ENCODE measurements around the gene ABCC1.

The ABCC1 gene

DNA sequence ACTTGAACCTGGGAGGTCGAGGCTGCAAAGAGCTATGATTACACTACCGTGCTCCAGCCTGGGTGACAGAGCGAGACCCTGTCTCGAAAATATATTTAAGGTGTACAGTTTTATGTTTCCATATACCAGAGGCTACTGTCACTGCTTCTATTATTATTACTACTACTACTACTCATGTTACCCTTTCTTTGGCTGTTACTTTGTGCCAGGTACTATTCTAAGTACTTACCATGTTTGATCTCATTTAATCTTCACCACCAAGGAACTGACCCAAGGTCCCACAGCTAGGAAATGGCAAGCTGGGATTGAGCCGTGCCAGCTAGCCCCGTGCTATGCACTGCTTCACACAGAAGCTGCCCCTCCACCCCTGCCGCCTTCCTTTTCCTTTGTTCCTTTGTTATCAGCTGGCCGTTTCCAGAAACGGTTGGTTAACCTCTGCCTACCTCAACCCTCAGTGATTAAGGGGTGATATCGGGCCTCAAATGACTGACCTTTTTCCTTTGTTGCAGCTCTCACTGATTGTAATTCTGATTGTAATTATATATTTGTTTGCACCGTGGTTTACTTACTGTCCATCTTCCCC, 78.4 kb downstream of the ABCC1 start:
- H3K27me3 ChIP-seq (replicated peaks in 2 of 5; ENCODE audit: control insufficient read depth in 4 of 5, insufficient read depth in 5 of 5, low read length in 4 of 5), result no peaks in the 10 kb centered on the region
- ChIA-PET CTCF (interaction anchor here (0.7 to 2.7 kb wide), 8 partner anchors 9 to 140 kb away, joined by 3 to 9 read pairs (median 5); partner anchors contain the start of gene CEP20), POLR2A (interaction anchor here (1.0 kb wide), 1 partner anchor 14 kb away, joined by 3 read pairs; no protein-coding TSS in a partner anchor)
- H3K27ac ChIP-seq (ENCODE audit: insufficient read depth in 1 of 2, low read depth in 1 of 2, low read length in 2 of 2, poor library complexity in 1 of 2, severe bottlenecking in 2 of 2), result peak overlapping the region in 1 of 2 experiments; percentile 34
- no peaks in the 10 kb centered on the region for H3K9me3 ChIP-seq (ENCODE audit: control extremely low read depth in 1 of 5, control insufficient read depth in 4 of 5, insufficient read depth in 2 of 5, low read depth in 1 of 5, low read length in 4 of 5)
- WGBS (ENCODE audit: insufficient coverage), result 18% methylated on average over 5 of the region's 11 CpGs
- H3K4me1 ChIP-seq (ENCODE audit: control extremely low read depth in 1 of 4, control insufficient read depth in 4 of 4, insufficient read depth in 4 of 4, low read length in 3 of 4), result peaks cover 0 to 37% (median 19%) of the 10 kb centered on the region in 4 experiments
- peak in 1 of 3 donors; percentile 41 for DNase-seq
- peaks cover 14 to 63% (median 38%) of the 10 kb centered on the region in 4 experiments for H3K36me3 ChIP-seq (ENCODE audit: control insufficient read depth in 4 of 4, insufficient read depth in 4 of 4, low read length in 3 of 4)
- H3K4me3 ChIP-seq (ENCODE audit: control insufficient read depth in 1 of 7, extremely low read depth in 1 of 7, insufficient read depth in 4 of 7, low read depth in 2 of 7, low read length in 6 of 7), result peak overlapping the region in 2 of 7 experiments; percentile 41 to 45

DNA sequence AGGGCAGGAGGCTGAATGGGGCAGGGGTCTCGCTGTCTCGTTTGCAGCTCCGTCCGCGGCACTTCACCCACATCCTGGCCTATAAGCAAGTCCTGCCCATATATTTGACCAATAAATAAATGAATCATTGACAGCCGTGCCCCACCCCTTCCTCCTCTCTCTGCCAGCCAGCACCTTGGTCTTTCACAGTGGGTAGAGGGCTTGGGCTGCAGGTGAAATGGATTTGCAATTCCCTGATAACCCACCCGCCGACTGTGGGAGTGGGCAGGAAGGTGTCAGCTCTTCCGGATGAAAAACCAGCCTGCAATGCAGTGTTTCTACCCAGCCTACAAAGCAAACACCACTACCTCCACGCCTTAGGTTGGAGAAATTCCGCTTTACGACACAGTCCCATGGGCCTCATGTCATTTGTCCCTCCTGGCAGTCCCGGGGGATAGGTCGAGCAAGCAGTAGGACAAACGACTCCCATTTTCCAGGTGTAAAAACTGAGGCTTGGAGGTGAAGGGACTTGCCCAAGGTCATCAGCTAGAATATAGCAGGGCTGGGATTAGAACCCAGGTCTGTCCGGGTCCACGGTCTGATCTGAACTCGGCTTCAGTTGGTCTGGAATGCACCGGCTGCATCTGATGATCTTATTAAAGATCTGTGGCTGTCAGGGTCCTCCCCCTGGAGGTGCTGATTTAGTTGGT, 79.0 kb downstream of the ABCC1 start:
- WGBS (ENCODE audit: insufficient coverage), result 87% methylated on average over 11 of the region's 19 CpGs
- Histone ChIP-seq H3K36me3 (ENCODE audit: control insufficient read depth in 4 of 4, insufficient read depth in 4 of 4, low read length in 3 of 4) (peaks cover 13 to 61% (median 34%) of the 10 kb centered on the region in 4 experiments), H3K4me3 (ENCODE audit: control insufficient read depth in 1 of 7, extremely low read depth in 1 of 7, insufficient read depth in 4 of 7, low read depth in 2 of 7, low read length in 6 of 7) (peak overlapping the region in 2 of 7 experiments; percentile 41 to 45), H3K27ac (ENCODE audit: insufficient read depth in 1 of 2, low read depth in 1 of 2, low read length in 2 of 2, poor library complexity in 1 of 2, severe bottlenecking in 2 of 2) (peak overlapping the region in 1 of 2 experiments; percentile 34), H3K27me3 (replicated peaks in 2 of 5; ENCODE audit: control insufficient read depth in 4 of 5, insufficient read depth in 5 of 5, low read length in 4 of 5) (no peaks in the 10 kb centered on the region), H3K4me1 (ENCODE audit: control extremely low read depth in 1 of 4, control insufficient read depth in 4 of 4, insufficient read depth in 4 of 4, low read length in 3 of 4) (peaks cover 6 to 38% (median 25%) of the 10 kb centered on the region in 4 experiments), H3K9me3 (ENCODE audit: control extremely low read depth in 1 of 5, control insufficient read depth in 4 of 5, insufficient read depth in 2 of 5, low read depth in 1 of 5, low read length in 4 of 5) (no peaks in the 10 kb centered on the region)
- CTCF ChIA-PET, result interaction anchor here (0.6 to 2.2 kb wide), 6 partner anchors 9 to 140 kb away, joined by 3 to 6 read pairs (median 4); partner anchors contain the start of gene CEP20
- no peak for DNase-seq
- POLR2A ChIA-PET, result interaction anchor here (0.5 kb wide), 1 partner anchor 81 kb away, joined by 5 read pairs; no protein-coding TSS in a partner anchor

DNA sequence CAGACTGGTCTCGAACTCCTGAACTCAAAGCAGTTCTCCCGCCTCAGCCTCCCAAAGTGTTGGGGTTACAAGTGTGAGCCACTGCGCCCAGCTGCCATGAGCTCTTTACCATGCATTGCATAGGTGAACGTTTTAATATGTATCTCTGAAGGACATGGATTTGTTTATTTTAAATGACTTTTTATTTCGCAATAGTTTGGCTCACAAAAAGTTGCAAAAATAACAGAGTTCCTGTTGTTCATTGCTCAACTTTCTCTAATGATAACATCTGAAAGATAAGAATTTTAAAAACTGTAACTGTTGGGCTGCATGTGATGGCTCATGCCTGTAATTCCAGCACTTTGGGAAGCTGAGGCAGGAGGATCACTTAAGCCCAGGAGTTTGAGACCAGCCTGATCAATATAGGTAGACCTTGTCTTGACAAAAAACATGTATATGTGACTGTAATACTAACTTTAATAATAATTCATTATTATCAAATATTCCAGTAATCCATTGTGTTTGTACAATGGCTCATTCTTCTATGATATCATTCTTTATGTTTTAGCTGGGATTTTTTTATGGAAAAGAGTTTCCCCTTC, 80.1 kb downstream of the ABCC1 start:
- WGBS (ENCODE audit: insufficient coverage), result 85% methylated on average over 5 of the region's 5 CpGs
- POLR2A ChIA-PET, result no interaction called here
- Histone ChIP-seq H3K4me3 (ENCODE audit: control insufficient read depth in 1 of 7, extremely low read depth in 1 of 7, insufficient read depth in 4 of 7, low read depth in 2 of 7, low read length in 6 of 7) (no peak overlapping the region), H3K9me3 (ENCODE audit: control extremely low read depth in 1 of 5, control insufficient read depth in 4 of 5, insufficient read depth in 2 of 5, low read depth in 1 of 5, low read length in 4 of 5) (no peaks in the 10 kb centered on the region), H3K36me3 (ENCODE audit: control insufficient read depth in 4 of 4, insufficient read depth in 4 of 4, low read length in 3 of 4) (peaks cover 13 to 63% (median 29%) of the 10 kb centered on the region in 4 experiments), H3K27ac (ENCODE audit: insufficient read depth in 1 of 2, low read depth in 1 of 2, low read length in 2 of 2, poor library complexity in 1 of 2, severe bottlenecking in 2 of 2) (no peak overlapping the region), H3K4me1 (ENCODE audit: control extremely low read depth in 1 of 4, control insufficient read depth in 4 of 4, insufficient read depth in 4 of 4, low read length in 3 of 4) (peaks cover 6 to 47% (median 34%) of the 10 kb centered on the region in 4 experiments), H3K27me3 (replicated peaks in 2 of 5; ENCODE audit: control insufficient read depth in 4 of 5, insufficient read depth in 5 of 5, low read length in 4 of 5) (no peaks in the 10 kb centered on the region)
- CTCF ChIA-PET, result interaction anchor here (1.4 to 3.9 kb wide), 6 partner anchors 8 to 141 kb away, joined by 3 to 28 read pairs (median 5); partner anchors contain the start of gene CEP20
- no peak for DNase-seq

DNA sequence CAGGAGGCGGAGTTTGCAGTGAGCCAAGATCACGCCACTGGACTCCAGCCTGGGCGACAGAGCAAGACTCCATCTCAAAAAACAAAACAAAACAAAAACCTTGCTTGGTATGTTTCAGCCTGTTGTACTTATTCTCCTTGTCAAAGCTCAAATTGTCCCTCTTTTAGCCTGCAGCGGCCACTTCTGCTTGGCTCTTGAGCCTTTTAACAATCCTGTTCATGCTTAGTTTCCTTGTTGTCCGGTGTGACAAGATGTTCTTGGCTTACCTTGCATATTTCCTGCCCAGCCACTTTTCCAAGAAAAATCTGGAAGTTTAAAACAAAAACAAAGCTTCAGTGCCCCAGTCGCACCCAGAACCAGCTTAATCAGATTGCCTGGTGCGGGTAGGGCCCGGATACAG, 81.0 kb downstream of the ABCC1 start:
- ChIA-PET CTCF (interaction anchor here (1.2 to 3.9 kb wide), 5 partner anchors 9 to 143 kb away, joined by 3 to 28 read pairs (median 3); no protein-coding TSS in a partner anchor), POLR2A (no interaction called here)

DNA sequence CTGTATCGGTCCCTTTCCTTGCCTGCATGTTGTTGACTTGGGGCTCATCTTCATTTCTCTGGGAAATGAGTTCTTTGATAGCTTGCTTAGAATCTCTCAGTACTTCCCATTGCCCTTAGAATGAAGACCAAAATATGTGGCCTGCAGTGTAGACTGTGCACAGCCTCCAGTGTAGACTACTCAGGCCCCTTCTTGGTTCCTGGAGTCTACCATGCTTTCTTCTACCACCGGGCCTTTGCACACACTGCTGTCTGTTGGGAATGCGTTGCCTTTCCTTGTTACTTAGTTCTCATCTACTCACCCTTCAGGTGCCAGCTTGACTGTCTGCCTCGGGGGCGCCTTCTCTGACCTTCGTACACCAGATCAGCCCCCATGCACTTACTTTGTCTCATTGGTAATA, 82.0 kb downstream of the ABCC1 start:
- H3K36me3 ChIP-seq (ENCODE audit: control insufficient read depth in 4 of 4, insufficient read depth in 4 of 4, low read length in 3 of 4), result peaks cover 18 to 55% (median 34%) of the 10 kb centered on the region in 4 experiments
- DNase-seq, result no peak
- H3K27me3 ChIP-seq (replicated peaks in 2 of 5; ENCODE audit: control insufficient read depth in 4 of 5, insufficient read depth in 5 of 5, low read length in 4 of 5), result no peaks in the 10 kb centered on the region
- POLR2A ChIA-PET, result no interaction called here
- H3K4me1 ChIP-seq (ENCODE audit: control extremely low read depth in 1 of 4, control insufficient read depth in 4 of 4, insufficient read depth in 4 of 4, low read length in 3 of 4), result peaks cover 6 to 42% (median 32%) of the 10 kb centered on the region in 4 experiments
- WGBS (ENCODE audit: insufficient coverage), result 93% methylated on average over 6 of the region's 6 CpGs
- CTCF ChIA-PET, result interaction anchor here (1.2 to 3.9 kb wide), 8 partner anchors 9 to 253 kb away, joined by 3 to 28 read pairs (median 7); no protein-coding TSS in a partner anchor
- no peak overlapping the region for H3K27ac ChIP-seq (ENCODE audit: insufficient read depth in 1 of 2, low read depth in 1 of 2, low read length in 2 of 2, poor library complexity in 1 of 2, severe bottlenecking in 2 of 2)
- no peaks in the 10 kb centered on the region for H3K9me3 ChIP-seq (ENCODE audit: control extremely low read depth in 1 of 5, control insufficient read depth in 4 of 5, insufficient read depth in 2 of 5, low read depth in 1 of 5, low read length in 4 of 5)
- no peak overlapping the region for H3K4me3 ChIP-seq (ENCODE audit: control insufficient read depth in 1 of 7, extremely low read depth in 1 of 7, insufficient read depth in 4 of 7, low read depth in 2 of 7, low read length in 6 of 7)

More for the DNA sequence above, 81.0 kb downstream of the ABCC1 start:
- DNase-seq, result no peak
- H3K4me3 ChIP-seq (ENCODE audit: control insufficient read depth in 1 of 7, extremely low read depth in 1 of 7, insufficient read depth in 4 of 7, low read depth in 2 of 7, low read length in 6 of 7), result no peak overlapping the region
- no peaks in the 10 kb centered on the region for H3K9me3 ChIP-seq (ENCODE audit: control extremely low read depth in 1 of 5, control insufficient read depth in 4 of 5, insufficient read depth in 2 of 5, low read depth in 1 of 5, low read length in 4 of 5)
- peaks cover 14 to 54% (median 28%) of the 10 kb centered on the region in 4 experiments for H3K36me3 ChIP-seq (ENCODE audit: control insufficient read depth in 4 of 4, insufficient read depth in 4 of 4, low read length in 3 of 4)
- H3K27ac ChIP-seq (ENCODE audit: insufficient read depth in 1 of 2, low read depth in 1 of 2, low read length in 2 of 2, poor library complexity in 1 of 2, severe bottlenecking in 2 of 2), result no peak overlapping the region
- WGBS (ENCODE audit: insufficient coverage), result 98% methylated on average over 8 of the region's 8 CpGs
- H3K4me1 ChIP-seq (ENCODE audit: control extremely low read depth in 1 of 4, control insufficient read depth in 4 of 4, insufficient read depth in 4 of 4, low read length in 3 of 4), result peaks cover 6 to 45% (median 34%) of the 10 kb centered on the region in 4 experiments
- no peaks in the 10 kb centered on the region for H3K27me3 ChIP-seq (replicated peaks in 2 of 5; ENCODE audit: control insufficient read depth in 4 of 5, insufficient read depth in 5 of 5, low read length in 4 of 5)

DNA sequence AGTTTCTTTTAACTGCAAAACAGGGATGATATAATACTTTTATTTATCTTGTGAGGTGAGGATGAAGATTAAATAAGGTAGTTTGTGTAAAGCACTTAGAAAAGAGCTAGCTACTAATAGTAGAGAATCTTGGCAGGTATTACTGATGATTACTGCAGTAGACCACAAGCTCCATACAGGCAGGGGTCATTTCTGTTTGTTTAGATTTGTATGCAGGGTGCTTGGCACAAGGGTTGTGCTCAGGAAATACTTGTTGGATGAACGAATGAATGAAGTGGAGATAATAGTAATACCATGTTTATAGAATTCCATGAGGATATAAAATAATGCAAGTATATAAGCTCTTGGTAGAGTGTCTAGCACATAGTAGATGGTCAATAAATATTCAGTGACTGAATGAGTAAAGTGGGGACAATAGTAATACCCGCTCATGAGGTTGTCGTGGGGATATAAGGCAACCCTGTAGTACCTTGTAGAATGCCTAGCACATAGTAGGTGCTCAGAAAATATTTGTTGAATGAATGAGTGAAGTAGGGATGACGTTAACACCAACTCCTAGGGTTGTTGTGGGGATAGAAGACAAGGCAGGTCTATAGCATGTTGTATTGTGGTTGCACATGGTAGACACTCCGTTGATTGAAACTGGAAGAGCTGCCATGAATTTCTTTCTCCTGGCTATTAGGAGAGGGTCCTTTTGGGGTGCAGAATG, 83.0 kb downstream of the ABCC1 start:
- WGBS (ENCODE audit: insufficient coverage), result 96% methylated on average over 3 of the region's 5 CpGs
- H3K27ac ChIP-seq (ENCODE audit: insufficient read depth in 1 of 2, low read depth in 1 of 2, low read length in 2 of 2, poor library complexity in 1 of 2, severe bottlenecking in 2 of 2), result peak overlapping the region in 1 of 2 experiments; percentile 15

More for the DNA sequence above, 83.0 kb downstream of the ABCC1 start:
- H3K36me3 ChIP-seq (ENCODE audit: control insufficient read depth in 4 of 4, insufficient read depth in 4 of 4, low read length in 3 of 4), result peaks cover 22 to 57% (median 43%) of the 10 kb centered on the region in 4 experiments
- H3K9me3 ChIP-seq (ENCODE audit: control extremely low read depth in 1 of 5, control insufficient read depth in 4 of 5, insufficient read depth in 2 of 5, low read depth in 1 of 5, low read length in 4 of 5), result no peaks in the 10 kb centered on the region
- peak overlapping the region in 1 of 7 experiments; percentile 44 for H3K4me3 ChIP-seq (ENCODE audit: control insufficient read depth in 1 of 7, extremely low read depth in 1 of 7, insufficient read depth in 4 of 7, low read depth in 2 of 7, low read length in 6 of 7)
- no peaks in the 10 kb centered on the region for H3K27me3 ChIP-seq (replicated peaks in 2 of 5; ENCODE audit: control insufficient read depth in 4 of 5, insufficient read depth in 5 of 5, low read length in 4 of 5)
- peaks cover 6 to 40% (median 31%) of the 10 kb centered on the region in 4 experiments for H3K4me1 ChIP-seq (ENCODE audit: control extremely low read depth in 1 of 4, control insufficient read depth in 4 of 4, insufficient read depth in 4 of 4, low read length in 3 of 4)
- CTCF ChIA-PET, result interaction anchor here (0.9 to 3.9 kb wide), 11 partner anchors 9 to 254 kb away, joined by 3 to 28 read pairs (median 7); no protein-coding TSS in a partner anchor
- no peak for DNase-seq
- POLR2A ChIA-PET, result no interaction called here

Measured in common myeloid progenitor, CD34-positive (primary cell).